Measurements from ENCODE around the gene ZIC5.

DNA sequence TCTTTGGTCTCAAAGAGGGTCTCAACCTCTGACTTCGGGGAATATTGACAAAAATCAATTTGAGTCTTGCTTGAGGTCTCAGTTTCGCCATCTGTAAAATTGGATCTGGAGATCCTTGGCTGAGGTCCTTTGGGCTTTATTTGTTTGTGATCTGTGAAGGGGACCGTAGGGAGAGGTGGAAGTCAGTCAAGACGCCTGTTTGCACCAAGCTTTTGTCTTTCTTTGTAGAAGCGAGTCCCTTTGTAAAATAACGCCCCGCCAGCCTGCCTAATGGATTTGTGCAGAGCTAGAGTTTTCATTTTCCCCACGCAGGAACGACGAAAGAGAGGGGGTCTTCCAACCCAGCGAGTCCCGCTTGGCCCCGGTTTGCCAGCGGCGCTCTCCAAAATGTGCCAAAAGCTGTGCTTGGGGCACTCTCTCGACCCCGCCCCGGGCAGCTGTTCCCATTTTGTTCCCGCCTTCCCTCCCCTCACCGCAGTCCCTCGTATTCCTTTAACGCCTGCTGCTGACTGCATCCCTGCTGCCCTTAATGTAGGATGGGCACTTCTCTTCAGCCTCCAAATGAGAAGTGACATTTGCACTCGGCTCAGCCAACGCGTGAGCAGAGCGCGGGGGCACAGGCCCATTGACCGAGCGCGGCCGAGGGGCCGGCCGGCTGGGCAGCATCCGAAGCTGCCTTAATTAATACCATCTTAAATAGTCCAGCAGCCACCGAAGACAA, 13.0 kb downstream of the ZIC5 start:
- TF ChIP-seq, protein P1, sequence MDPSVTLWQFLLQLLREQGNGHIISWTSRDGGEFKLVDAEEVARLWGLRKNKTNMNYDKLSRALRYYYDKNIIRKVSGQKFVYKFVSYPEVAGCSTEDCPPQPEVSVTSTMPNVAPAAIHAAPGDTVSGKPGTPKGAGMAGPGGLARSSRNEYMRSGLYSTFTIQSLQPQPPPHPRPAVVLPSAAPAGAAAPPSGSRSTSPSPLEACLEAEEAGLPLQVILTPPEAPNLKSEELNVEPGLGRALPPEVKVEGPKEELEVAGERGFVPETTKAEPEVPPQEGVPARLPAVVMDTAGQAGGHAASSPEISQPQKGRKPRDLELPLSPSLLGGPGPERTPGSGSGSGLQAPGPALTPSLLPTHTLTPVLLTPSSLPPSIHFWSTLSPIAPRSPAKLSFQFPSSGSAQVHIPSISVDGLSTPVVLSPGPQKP (IDR thresholded peaks at IDR 0.05; ENCODE audit: borderline replicate concordance, low read depth, low read length): no peak
- TF ChIP-seq, protein P2, sequence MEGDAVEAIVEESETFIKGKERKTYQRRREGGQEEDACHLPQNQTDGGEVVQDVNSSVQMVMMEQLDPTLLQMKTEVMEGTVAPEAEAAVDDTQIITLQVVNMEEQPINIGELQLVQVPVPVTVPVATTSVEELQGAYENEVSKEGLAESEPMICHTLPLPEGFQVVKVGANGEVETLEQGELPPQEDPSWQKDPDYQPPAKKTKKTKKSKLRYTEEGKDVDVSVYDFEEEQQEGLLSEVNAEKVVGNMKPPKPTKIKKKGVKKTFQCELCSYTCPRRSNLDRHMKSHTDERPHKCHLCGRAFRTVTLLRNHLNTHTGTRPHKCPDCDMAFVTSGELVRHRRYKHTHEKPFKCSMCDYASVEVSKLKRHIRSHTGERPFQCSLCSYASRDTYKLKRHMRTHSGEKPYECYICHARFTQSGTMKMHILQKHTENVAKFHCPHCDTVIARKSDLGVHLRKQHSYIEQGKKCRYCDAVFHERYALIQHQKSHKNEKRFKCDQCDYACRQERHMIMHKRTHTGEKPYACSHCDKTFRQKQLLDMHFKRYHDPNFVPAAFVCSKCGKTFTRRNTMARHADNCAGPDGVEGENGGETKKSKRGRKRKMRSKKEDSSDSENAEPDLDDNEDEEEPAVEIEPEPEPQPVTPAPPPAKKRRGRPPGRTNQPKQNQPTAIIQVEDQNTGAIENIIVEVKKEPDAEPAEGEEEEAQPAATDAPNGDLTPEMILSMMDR (conservative IDR thresholded peaks at IDR 0.05; ENCODE audit: low read depth, low read length): no peak
- no peak for TF ChIP-seq RCOR1 (IDR thresholded peaks at IDR 0.05; ENCODE audit: insufficient replicate concordance, low read length)
- no peak for TF ChIP-seq RAD21 (IDR thresholded peaks at IDR 0.05; ENCODE audit: low read length)
